C4-2B (cell line): Measurements from ENCODE around the gene IRF9.

Experiments used
- ZFX ChIP-seq: fragments of 450-650 bp; IDR thresholded peaks from 2 replicates; pipeline ENCODE4 v1.6.1; 2017
- TF ChIP-seq, protein P1 (sequence below): fragments of 450-650 bp; conservative IDR thresholded peaks from 2 replicates; pipeline ENCODE4 v1.5.1; 2017; ENCODE audit warnings: mild to moderate bottlenecking

- TF ChIP-seq, protein P1, sequence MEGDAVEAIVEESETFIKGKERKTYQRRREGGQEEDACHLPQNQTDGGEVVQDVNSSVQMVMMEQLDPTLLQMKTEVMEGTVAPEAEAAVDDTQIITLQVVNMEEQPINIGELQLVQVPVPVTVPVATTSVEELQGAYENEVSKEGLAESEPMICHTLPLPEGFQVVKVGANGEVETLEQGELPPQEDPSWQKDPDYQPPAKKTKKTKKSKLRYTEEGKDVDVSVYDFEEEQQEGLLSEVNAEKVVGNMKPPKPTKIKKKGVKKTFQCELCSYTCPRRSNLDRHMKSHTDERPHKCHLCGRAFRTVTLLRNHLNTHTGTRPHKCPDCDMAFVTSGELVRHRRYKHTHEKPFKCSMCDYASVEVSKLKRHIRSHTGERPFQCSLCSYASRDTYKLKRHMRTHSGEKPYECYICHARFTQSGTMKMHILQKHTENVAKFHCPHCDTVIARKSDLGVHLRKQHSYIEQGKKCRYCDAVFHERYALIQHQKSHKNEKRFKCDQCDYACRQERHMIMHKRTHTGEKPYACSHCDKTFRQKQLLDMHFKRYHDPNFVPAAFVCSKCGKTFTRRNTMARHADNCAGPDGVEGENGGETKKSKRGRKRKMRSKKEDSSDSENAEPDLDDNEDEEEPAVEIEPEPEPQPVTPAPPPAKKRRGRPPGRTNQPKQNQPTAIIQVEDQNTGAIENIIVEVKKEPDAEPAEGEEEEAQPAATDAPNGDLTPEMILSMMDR, result no peak
- TF ChIP-seq ZFX, result no peak
Measured at GRCh38 chr14:24182110-24182882, 21.2 kb downstream of the IRF9 start.
